Measurements from ENCODE around the gene NPHP4. TPM values are rescaled to one million over a fixed set of nuclear protein-coding genes. Genes with fewer than 3 reads are reported as not detected.

Gene NPHP4
- total and polyA plus RNA-seq, 2 donors (not counting 3 experiments of a cell fraction or from before 2014, with no cell fraction given) = 4.4 to 11.7 TPM

GRCh38 chr1:5996641-5997270, 4.5 kb upstream of the NPHP4 start:
- ChIA-PET CTCF (no interaction called here), POLR2A (no interaction called here)
- H3K4me2 ChIP-seq (ENCODE audit: insufficient read depth, low read length) = no peak overlapping the region
- no peaks in the 10 kb centered on the region for H4K20me1 ChIP-seq (replicated peaks; ENCODE audit: control insufficient read depth, extremely low read depth, insufficient read depth, low read length)
- H2AFZ ChIP-seq (ENCODE audit: low read depth, low read length) = no peak overlapping the region
- dilution Hi-C loops (cut with MboI; ENCODE audit: extremely low pct_ligation_motif_present, low sequenced_read_pairs) (no loop called here), intact Hi-C loops (cut with micrococcal nuclease) (no loop called here)
- no peak for FAIRE-seq
- H3K36me3 ChIP-seq (ENCODE audit: control insufficient read depth in 2 of 2, extremely low read depth in 1 of 2, insufficient read depth in 2 of 2, low read length in 2 of 2) = no peaks in the 10 kb centered on the region
- no peaks in the 10 kb centered on the region for H3K79me2 ChIP-seq (ENCODE audit: control insufficient read depth, insufficient read depth, low read length)
- no peaks in the 10 kb centered on the region for H3K9me3 ChIP-seq (replicated peaks; ENCODE audit: control insufficient read depth, insufficient read depth, low read length)
- no peak for TF ChIP-seq CTCF (IDR thresholded peaks at IDR 0.05; ENCODE audit: extremely low read depth in 1 of 2, insufficient read depth in 1 of 2, low read depth in 1 of 2, low read length in 2 of 2)
- TF ChIP-seq POLR2A (IDR thresholded peaks at IDR 0.05; ENCODE audit: low read depth, low read length) = no peak
- no peak for TF ChIP-seq GATA2 (IDR thresholded peaks at IDR 0.05; ENCODE audit: insufficient read depth, insufficient read length, low read depth, low read length)
- TF ChIP-seq MAX (IDR thresholded peaks at IDR 0.05; ENCODE audit: insufficient read depth, insufficient read length) = no peak
- no peak for TF ChIP-seq EZH2 (IDR thresholded peaks at IDR 0.05; ENCODE audit: borderline replicate concordance, low read depth, low read length, severe bottlenecking)
- TF ChIP-seq MYC (IDR thresholded peaks at IDR 0.05; ENCODE audit: low read depth, low read length) = no peak
- no peak for TF ChIP-seq JUN (IDR thresholded peaks at IDR 0.05; ENCODE audit: borderline replicate concordance, insufficient read depth, insufficient read length, low read depth)
- no peaks in the 10 kb centered on the region for H3K9me1 ChIP-seq (replicated peaks; ENCODE audit: control insufficient read depth, extremely low read depth, insufficient read depth, low read length)
- no TSS peak for BruUV-seq (replicated peaks)
- peaks cover 7% of the 10 kb centered on the region for H3K4me1 ChIP-seq (ENCODE audit: control insufficient read depth, extremely low read depth, insufficient read depth, low read length)
- H3K27ac ChIP-seq (ENCODE audit: insufficient read depth, low read depth, low read length) = no peak overlapping the region
- no peak overlapping the region for H3K9ac ChIP-seq (replicated peaks; ENCODE audit: extremely low read depth, insufficient read depth, low read length)
- no peak overlapping the region for H3K4me3 ChIP-seq (replicated peaks in 1 of 3; ENCODE audit: insufficient read depth in 1 of 3, low read depth in 1 of 3, low read length in 3 of 3)
- H3K27me3 ChIP-seq (ENCODE audit: control insufficient read depth in 2 of 2, insufficient read depth in 2 of 2, low read length in 2 of 2) = no peaks in the 10 kb centered on the region
- DNase-seq (ENCODE audit: low read depth, low spot score) = no peak

Data from endothelial cell of umbilical vein (primary cell).